NCI-H2081 (cell line): ENCODE measurements around the gene AGTR1.
"Not testable (repeated sequence)": the region's sequence is repeated elsewhere in the genome, so short reads cannot be mapped to it uniquely, and the experiment has no call there.

Source experiments
- DNase-seq, 2 experiments: peaks; one replicate each; lab custom pipeline; 2025; lab: John Stamatoyannopoulos, UW

The AGTR1 gene

GRCh38 chr3:148718982-148719862 is 21.5 kb downstream of the AGTR1 start:
- peak in 1 of 2 experiments; percentile 14 for DNase-seq

- DNase-seq: no peak
These were observed 23.2 kb downstream of the AGTR1 start for GRCh38 chr3:148720873-148721272.

DNA sequence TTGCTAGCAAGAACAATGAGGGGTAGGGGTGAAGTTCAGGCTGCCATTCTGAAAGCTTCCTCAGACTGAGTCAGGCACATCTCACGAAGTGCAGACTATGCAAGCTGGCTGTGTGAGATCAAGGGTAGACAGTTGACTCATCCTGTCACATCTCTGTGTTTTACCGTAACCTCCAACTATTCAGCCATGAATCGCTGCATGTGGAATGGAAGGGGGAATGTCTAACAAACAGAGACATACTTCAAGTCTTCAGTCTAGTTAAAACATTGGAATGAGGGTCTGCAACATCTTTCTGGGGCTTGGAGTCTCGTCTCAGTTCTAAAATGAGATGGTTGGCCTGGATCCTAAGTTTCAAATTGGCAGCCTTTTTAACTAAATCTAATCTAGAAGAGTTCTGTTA is 25.9 kb downstream of the AGTR1 start:
- DNase-seq: no peak

DNA sequence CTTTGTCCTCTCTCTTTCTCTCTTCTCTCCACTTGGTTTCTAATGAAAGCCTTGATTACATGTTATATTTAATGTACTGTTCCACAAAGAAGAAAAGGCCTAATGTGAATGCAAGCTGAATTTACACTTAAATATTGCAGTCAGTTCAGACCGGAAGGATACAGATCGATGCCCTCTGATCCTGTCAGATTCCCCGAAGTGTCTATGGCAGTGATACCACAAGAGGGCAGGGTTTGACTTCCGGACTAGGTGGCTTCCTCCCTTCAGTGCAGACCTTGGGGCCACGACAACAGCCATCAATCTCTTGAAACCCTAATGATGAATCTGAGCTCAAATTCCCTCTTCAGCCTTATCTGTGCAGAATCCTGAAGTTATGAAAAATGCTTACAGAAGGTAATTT is 29.5 kb downstream of the AGTR1 start:
- peak; percentile 76 for DNase-seq

DNA sequence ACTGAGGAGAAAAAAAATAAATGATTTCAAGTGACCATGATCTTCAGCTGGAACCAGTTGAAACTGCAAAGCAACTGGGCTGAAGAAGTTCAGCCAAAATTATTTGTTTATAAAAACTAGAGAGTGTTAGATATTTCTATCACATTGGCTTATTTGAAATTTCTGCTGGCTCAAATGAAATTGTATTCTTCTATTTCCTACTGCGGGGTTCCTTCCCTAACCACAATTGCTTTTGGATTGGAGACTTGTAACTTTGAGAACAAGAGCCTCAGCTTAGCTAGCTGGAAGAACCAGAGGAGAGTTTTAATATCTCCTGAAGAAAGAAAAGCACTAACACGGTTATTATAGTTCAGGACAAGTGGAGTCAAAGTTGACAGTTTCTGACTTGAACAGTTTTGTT is 31.1 kb downstream of the AGTR1 start:
- no peak for DNase-seq

DNA sequence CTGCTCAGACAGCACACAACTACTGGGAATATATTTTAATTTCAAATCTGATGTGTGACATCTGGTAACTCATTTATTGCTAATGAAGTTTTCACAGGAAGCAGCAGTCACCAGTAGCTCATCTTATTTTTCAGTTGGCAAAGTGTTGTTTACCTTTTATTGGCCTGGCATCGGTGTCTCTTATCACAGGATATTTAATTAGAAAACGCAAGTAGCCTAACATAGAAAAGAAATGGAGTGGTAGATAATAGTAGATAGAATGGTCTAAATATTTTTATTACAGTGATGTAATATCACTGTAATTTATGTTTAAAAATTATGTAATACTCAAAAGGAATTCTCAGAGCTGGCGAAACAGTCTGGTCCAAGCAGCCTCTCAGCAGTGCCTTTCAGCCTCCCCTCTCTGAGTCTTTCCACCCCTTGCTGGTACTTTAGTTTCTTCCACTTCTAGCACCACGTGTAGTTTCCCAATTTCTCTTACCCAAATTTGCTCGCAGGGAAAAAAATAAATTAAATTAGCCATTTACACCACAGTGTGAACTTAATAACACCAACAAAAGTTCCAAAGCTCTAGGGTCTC is 31.9 kb downstream of the AGTR1 start:
- DNase-seq: no peak

DNA sequence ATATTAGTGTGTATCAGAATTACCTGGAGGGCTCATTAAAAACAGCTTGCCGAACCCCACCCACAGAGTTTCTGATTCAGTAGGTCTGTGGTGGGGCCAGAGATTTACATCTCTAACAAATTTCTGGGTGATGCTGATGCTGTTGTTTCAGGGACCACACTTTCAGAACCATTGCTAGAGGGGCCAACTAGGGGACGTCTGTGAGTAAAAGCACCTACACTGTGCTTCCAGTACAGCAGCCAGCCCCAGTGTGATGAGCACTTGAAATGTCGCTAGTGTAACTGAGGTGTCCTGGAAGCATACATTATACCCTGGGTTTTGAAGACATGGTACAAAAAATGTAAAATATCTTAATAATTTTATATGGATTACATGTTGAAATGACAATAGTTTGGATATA is 33.0 kb downstream of the AGTR1 start:
- no peak for DNase-seq

DNA sequence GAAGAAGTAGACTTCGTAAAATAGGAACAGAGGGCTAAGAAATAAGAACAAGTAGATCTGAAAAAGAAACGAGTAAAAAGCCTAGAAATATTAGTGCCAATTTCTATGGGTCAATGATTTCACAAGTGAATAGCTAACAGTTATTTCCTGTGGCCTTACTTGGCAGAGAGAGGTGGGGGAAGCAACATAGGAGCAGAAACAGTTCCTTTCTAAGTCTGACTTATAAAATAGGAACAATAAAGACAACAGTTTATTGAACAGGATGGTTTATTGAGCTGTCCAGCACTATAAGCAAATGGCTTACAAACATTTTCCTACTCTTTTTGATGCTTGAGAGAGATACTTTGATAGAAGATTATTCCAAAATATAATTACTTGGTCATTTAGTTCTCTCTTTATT is 37.9 kb downstream of the AGTR1 start:
- DNase-seq: no peak

- no peak for DNase-seq
These were observed 38.4 kb downstream of the AGTR1 start for GRCh38 chr3:148736086-148736485.

GRCh38 chr3:148737104-148737530 is 39.4 kb downstream of the AGTR1 start:
- no peak for DNase-seq

- no peak for DNase-seq
These were observed 42.0 kb downstream of the AGTR1 start for GRCh38 chr3:148739720-148740119.

DNA sequence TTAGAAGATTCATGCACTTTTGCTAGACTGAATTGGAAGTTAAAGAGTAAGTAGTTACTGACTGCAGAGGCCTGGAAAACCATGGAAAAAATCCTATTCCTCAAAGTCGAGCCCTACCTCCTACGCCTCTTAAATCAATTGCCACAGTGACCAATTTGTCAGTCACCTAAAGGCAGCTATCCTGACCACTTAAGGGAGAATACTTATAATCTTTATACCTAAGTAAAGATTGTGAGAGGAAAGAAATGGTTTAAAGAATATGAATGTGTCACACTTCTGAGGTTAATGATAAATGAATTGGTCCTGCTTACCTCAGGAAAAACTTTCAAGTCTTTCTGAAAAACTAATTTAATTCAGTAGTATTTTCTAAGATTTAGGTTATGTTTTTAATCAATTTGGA is 42.6 kb downstream of the AGTR1 start:
- no peak for DNase-seq

GRCh38 chr3:148741219-148741618 is 43.5 kb downstream of the AGTR1 start:
- no peak for DNase-seq

- no peak for DNase-seq
These were observed 44.4 kb downstream of the AGTR1 start for GRCh38 chr3:148742118-148742517.

- DNase-seq: no peak
These were observed 48.4 kb downstream of the AGTR1 start for GRCh38 chr3:148746053-148746452.

- DNase-seq: no peak
These were observed 50.6 kb downstream of the AGTR1 start for GRCh38 chr3:148748283-148748682.

DNA sequence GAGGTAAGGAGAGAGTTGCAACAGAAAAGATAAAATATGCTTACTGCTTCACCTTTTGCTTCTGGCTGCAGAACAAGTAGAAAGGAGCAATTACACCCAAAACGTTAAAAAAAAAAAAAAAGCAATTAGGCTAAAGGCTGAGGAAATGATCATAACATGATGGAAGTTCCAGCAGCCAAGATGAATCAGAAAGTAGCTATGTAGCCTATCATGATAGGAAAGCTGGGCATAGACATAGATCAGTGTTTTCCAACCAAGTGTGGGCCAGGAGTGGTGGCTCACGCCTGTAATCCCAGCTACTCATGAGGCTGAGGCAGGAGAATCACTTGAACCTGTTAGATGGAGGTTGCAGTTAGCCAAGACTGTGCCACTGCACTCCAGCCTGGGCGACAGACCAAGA is 52.6 kb downstream of the AGTR1 start:
- DNase-seq: no peak

DNA sequence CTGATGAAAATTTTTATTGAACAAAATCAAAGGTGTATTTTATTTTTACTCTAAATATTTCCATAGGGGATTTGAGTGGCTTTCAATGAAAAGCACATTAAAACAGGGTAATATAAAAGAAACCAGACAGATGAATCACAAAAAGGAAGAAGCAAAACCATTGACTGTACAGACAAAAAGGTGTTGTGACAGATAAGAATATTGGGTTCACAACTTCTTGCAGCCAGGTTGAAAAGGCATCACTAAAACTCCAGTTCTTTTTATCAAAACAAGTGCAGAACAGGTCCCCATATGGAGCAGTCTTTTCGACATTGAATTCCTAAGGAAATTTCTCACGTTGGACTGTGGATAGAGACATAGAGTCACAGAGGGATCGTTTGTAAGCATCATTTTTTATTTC is 53.8 kb downstream of the AGTR1 start:
- DNase-seq: no peak

GRCh38 chr3:148753385-148753784 is 55.7 kb downstream of the AGTR1 start:
- not testable (repeated sequence) for DNase-seq

GRCh38 chr3:148755570-148755969 is 57.9 kb downstream of the AGTR1 start:
- no peak for DNase-seq

DNA sequence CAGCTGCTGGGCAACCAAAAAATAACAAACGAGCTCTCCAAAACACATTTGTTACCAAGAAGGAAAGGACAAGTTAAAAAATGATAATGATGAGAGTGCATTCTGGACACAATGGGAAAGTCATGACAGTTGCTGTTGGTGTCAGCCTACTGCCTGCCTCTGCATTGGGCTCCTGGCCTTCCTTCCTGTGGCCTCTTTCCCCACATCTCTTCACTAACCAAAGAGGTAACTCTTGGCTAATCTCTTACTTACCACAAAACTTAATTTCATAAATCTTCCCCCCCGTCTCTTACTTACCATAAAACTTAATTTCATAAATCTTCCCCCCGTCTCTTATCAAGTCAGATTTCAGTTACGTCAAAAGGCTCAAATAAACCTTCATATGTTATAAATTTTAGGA is 58.6 kb downstream of the AGTR1 start:
- no peak for DNase-seq

GRCh38 chr3:148757238-148758215 is 59.8 kb downstream of the AGTR1 start:
- DNase-seq: no peak
